CD4-positive, alpha-beta T cell treated with Interferon gamma for 1 hour (primary cell): ENCODE data around the gene CAMTA1.

Experiments
- DNase-seq: peaks from one replicate; pipeline ENCODE4 v3.0.0-alpha.2; 2020

CAMTA1 gene

GRCh38 chr1:7454052-7454815, 669.0 kb downstream of the CAMTA1 start:
- DNase-seq, result no peak

GRCh38 chr1:7454895-7455784, 669.9 kb downstream of the CAMTA1 start:
- DNase-seq, result no peak

DNA sequence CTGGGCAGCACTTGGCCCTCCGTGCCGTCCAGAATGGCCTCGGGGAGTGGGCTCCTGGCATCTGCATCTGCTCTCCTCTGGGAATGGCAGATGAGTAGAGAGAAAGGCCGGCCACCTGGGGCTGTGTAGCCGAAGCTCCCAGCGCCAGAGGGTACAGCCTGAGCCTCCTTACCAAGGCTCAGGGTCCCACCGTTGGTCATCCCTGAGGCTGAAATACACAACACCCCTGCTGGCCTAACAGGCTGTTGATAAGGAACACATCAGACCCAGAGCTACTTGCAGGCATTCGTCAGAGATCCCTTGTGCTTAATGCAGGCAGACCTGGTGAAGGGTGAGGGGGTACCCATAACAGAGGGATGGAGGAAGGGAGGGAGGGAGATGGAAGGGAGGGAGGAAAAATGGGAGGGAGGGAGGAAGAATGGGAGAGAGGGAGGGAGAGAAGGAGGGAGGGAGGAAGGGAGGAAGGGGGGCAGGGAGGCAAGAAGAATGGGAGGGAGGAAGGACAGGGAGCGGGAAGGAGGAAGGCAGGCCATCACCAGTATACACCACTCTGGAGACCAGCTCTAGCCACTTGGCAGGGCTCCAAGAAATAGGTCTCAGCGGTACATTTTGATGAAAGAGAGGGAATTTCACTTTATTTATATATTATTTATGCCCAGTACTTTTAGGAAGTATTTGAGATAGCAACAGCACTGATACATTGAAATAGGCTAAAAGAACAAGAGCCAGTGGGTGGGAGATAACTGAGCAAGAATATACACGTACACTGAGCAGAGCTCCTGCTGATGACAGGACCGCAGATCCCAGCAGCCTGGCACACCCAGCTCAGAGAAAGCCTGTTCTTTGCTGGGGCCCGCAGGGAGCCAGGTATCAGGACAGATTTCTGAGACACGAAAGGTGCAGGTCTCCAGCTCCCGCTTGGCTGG, 670.8 kb downstream of the CAMTA1 start:
- no peak for DNase-seq

GRCh38 chr1:7456722-7457082, 671.4 kb downstream of the CAMTA1 start:
- DNase-seq, result no peak

GRCh38 chr1:7457811-7458210, 672.6 kb downstream of the CAMTA1 start:
- no peak for DNase-seq

GRCh38 chr1:7458946-7459345, 673.7 kb downstream of the CAMTA1 start:
- no peak for DNase-seq

DNA sequence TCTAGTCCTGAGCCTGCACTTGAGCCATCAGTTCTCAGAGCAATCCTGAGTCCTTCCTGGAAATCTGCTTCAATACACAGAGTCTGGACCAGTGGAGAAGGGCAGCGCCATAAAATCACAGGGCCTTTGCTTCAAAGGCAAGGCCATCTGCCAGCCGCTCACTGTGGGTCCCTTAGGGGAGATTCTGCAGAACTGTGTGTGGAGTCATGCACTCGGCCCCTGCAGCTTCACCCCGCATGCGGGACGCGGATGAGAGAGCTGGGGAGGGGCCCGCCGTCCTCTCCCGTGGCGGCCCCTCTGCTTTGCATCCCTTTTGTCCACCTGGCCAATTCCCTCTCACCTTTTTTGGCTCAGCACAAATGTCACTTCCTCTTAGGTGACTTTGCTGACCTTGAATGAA, 674.7 kb downstream of the CAMTA1 start:
- no peak for DNase-seq

- DNase-seq, result no peak
These were observed 675.6 kb downstream of the CAMTA1 start for GRCh38 chr1:7460807-7461206.

DNA sequence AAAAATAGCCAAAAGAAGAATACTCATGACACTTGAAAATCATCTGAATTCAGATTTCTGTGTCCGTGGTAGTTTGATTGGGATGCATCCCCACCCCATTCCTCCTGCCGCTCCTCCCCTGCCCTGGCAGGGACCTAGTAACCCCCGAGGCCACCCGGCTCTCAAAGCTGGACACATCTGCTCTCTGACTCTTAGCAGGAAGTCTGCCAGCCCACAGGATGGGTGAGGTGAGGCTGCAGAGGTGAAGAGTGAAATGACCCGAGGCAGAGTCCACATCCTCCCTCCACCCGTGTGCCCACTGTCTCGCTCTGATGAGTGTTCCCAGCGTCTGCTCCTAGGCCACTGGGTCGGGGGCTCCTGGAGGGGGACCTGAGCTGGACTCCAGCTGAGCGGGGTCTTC, 677.4 kb downstream of the CAMTA1 start:
- no peak for DNase-seq

DNA sequence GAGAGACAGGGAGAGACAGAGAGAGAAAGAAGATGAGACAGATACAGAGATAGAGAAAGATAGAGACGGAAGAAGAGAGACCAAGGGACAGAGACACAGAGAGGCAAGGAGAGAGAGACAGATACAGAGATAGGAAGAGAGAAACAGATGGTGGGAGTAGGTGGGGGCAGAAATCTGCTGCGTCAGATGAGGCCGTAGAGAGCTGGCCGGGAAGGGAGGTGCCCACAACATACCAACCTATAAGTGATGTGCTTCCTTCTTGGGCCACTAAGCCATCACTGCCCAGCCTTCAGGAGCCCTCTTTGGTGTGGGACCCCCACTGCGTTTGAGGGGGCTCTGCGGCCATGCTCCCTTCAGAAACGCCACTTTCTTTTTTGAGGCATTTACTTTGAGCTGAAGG, 678.3 kb downstream of the CAMTA1 start:
- DNase-seq, result no peak

DNA sequence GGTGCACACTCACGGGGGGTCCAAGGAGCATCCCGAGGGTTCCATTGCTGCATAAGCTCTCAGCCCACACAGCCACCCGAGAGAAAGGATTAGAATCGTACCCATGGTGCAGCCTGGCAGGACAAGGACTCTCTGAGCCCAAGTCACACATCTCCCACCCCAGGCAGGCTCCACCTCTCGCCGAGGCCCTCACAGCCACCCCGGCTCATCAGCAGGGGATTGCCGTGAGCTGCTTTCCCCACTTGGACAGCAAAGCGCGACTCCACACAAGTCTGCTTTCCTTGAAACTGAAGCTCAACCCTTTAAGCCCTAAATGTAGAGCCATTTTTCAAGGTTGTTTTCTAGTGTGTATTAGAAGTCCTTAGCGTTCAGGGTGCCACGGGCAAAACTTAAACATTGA, 679.5 kb downstream of the CAMTA1 start:
- DNase-seq, result no peak

DNA sequence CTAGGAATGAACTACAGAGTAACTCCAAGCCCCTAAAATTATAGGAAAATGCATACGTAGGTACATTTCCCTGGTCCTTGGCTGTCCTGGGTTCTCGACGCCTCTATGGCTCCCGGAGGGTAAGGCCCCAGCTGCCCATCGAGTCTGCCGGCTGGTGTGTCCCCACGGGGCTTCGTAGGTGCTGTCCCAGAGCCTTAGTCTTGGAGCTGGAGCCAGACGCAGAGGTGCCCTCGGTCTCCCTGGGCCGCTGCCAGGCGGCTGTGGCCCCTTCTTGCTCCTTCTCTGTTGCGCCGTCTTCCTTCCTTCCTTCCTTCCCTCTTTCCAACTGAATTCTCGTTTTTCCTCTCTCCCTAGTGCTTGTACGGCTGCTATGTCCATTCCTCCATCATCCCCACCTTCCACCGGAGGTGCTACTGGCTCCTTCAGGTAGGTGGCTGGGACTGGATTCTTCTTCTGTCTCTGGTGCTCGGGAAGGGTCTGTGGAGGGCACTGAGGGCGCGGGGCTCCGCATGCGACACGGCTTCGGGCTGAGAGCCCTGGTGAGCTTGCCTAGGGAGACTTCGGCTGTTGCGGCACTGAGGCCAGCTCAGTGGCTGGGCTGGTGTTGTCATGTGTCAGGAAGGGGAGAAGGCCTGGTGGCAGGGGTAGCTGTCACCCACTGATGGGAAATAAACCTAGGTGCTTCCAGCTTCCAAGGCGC, 682.4 kb downstream of the CAMTA1 start:
- DNase-seq, result no peak

DNA sequence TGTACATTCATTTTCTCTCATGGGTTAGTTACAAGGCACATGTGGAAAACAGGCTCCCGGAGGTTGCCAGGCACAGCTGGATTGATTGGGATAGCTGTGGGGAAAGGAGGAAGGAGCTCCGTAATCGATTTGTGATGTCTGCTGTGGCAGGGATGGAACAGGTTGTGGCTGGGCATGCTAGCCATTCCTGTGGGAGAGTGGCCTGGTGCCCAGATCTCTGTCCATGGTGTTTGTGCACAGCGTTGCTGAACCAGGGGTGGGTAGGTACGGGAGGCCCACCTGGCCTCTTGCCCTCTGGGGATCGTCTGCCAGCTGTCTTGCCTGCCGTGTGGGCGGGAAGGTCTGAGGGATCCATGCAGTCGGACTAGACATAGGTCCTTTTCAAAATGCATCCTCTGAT, 683.0 kb downstream of the CAMTA1 start:
- no peak for DNase-seq

DNA sequence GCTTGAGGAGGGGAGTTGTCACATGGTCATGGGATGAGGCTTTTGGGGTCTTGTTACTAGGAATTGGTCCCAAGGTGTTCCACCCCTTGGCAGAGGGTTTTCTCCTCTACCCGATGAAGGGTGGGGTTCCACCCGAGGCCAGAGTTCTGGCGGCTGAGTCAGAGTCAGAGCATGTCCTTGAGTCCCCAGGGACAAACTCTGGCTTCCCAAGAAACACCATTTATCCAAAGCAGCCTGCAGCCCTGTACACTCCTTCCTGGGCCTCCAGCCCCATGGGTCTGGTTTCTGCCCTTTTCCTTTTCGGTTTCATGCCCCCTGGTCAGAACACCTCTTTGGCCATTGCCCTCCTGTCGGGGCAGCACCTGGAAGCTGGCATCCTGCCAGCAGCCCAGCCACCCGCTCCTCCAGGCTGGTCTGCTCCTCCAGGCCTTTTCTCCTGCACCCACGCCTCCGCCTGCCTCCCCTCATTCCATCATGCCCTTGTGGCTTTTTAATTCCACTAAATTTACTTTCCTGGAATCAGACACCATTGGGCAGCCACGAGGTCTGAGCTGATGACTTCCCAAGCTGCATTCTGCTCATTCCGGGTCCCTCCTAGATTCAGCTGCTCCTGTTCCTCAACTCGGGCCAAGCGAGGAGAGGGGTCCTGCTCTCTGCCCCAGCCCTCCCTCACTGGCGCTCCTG, 684.1 kb downstream of the CAMTA1 start:
- no peak for DNase-seq

DNA sequence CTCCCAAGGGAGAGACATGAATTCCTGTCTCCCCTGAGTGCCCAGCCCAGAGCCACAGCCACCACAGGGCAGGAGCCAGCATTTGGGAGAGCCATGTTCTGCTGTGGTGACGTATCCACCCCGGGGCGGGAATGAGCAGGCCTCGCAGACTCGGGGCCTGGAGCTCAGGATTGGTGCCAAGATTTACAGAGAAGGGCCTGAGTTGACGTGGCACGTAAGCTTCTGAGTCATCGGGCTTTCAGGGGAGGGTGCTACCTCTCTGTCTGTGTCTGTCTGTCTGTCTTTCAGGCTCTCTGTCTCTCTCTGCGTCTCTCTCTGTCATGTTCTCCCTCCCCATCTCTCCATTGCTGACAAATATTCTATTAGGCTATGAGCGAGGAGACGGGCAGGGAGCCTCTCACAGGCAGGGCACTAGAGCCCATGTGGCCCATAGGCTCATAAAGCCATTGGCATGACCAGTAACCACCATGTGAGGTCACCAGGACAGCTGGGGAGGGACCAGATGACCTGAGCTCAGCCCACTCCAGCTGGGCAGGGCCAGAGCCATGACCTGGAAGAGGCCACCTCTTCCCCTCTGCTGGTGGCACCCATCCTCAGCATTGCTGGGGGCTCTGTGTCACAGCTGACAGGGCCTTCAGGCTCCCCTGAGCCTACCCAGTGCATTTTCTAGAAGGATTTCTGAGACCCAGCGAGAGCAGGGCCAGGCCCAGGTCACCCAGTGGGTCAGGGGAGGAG, 685.8 kb downstream of the CAMTA1 start:
- no peak for DNase-seq

- no peak for DNase-seq
These were observed 686.6 kb downstream of the CAMTA1 start for GRCh38 chr1:7471836-7472235.

- no peak for DNase-seq
These were observed 688.2 kb downstream of the CAMTA1 start for GRCh38 chr1:7473223-7474142.

GRCh38 chr1:7474143-7474490, 688.9 kb downstream of the CAMTA1 start:
- no peak for DNase-seq

- no peak for DNase-seq
These were observed 689.7 kb downstream of the CAMTA1 start for GRCh38 chr1:7474786-7475502.
